Left colon (tissue), 2 donors: ENCODE results near the gene TMCC2. TPM values are rescaled to one million over a fixed set of nuclear protein-coding genes. Genes with fewer than 3 reads are reported as not detected.
"Not testable (repeated sequence)": the region's sequence is repeated elsewhere in the genome, so short reads cannot be mapped to it uniquely, and the experiment has no call there.

Experiments used
- ATAC-seq: fragments of 200-7000 bp; cut with Tn5 transposase; one replicate; pipeline ENCODE4 v1.9.1; 2020; ENCODE audit warnings: mild to moderate bottlenecking, moderate library complexity
- DNase-seq, 2 donors: peaks; one replicate each; pipeline ENCODE4 v3.0.0-alpha.2; 2020
- intact Hi-C, 2 donors: fragments of 100-400 bp; cut with DNase I in 1 of 2; cut with micrococcal nuclease in 1 of 2; formaldehyde crosslinking; loops; one replicate each; pipeline versions ENCODE4 v1.11.2 to v1.14.0; 2022; cut with DNase I, micrococcal nuclease
- total RNA-seq, 2 donors: library from RNA; stranded (reverse); fragmentation: NEBNext Ultra II Directional; extraction: Animal tissue kit (Norgen Biotek cat#: 25700); gene quantifications; one replicate each; pipeline ENCODE4 v1.2.1, GENCODE V29; 2021
- donor health status: DM: no; HTN: no; CAD: no.
- donor health status: DM: yes; HTN: yes; CAD: no.

TMCC2 gene
- total RNA-seq, 2 donors from 2014 or later: 0.27 to 1.2 TPM

GRCh38 chr1:205210756-205211168, 17.0 kb upstream of the TMCC2 start:
- intact Hi-C loops: no loop called here
- DNase-seq (no peak), ATAC-seq (peak; percentile 33)

GRCh38 chr1:205211169-205211838, 16.4 kb upstream of the TMCC2 start, which contains the start of gene DSTYK:
TSS of gene DSTYK (minus strand) at chr1:205211702. CDS start at chr1:205211535, 167 bp downstream.
- ATAC-seq: peak; percentile 92
- intact Hi-C loops: no loop called here
- peak; percentile 91 to 95 for DNase-seq

GRCh38 chr1:205211839-205212536, 15.8 kb upstream of the TMCC2 start:
- intact Hi-C loops: no loop called here
- DNase-seq (no peak), ATAC-seq (no peak)

GRCh38 chr1:205214756-205215155, 13.0 kb upstream of the TMCC2 start:
- no peak for DNase-seq
- no peak for ATAC-seq
- intact Hi-C loops: no loop called here

- no peak for ATAC-seq
- intact Hi-C loops: no loop called here
- DNase-seq: no peak
These were observed 11.2 kb upstream of the TMCC2 start for GRCh38 chr1:205216588-205216987.

- DNase-seq: no peak
- ATAC-seq: no peak
- intact Hi-C loops: no loop called here
These were observed 10.3 kb upstream of the TMCC2 start for GRCh38 chr1:205217418-205217817.

GRCh38 chr1:205220421-205220820, 7.3 kb upstream of the TMCC2 start:
- intact Hi-C loops: no loop called here
- ATAC-seq: no peak
- no peak for DNase-seq

- ATAC-seq: no peak
- intact Hi-C loops: no loop called here
These were observed 3.0 kb upstream of the TMCC2 start for GRCh38 chr1:205224736-205225135.

GRCh38 chr1:205225901-205226765, 1.6 kb upstream of the TMCC2 start:
- intact Hi-C loops: no loop called here
- no peak for ATAC-seq
- DNase-seq: no peak

More at GRCh38 chr1:205224736-205225135, 3.0 kb upstream of the TMCC2 start:
- DNase-seq: no peak

- intact Hi-C loops: no loop called here
- ATAC-seq: no peak
These were observed 720 bp upstream of the TMCC2 start for GRCh38 chr1:205226868-205227583.

GRCh38 chr1:205228093-205228521, 361 bp downstream of the TMCC2 start:
- no peak for DNase-seq
- intact Hi-C loops: no loop called here
- no peak for ATAC-seq

More at GRCh38 chr1:205226868-205227583, 720 bp upstream of the TMCC2 start:
- DNase-seq: no peak

GRCh38 chr1:205229399-205229871, 1.7 kb downstream of the TMCC2 start:
- DNase-seq (peak; percentile 48 to 67), ATAC-seq (peak; percentile 81)
- intact Hi-C loops: no loop called here

GRCh38 chr1:205229916-205230700, 2.4 kb downstream of the TMCC2 start:
- ATAC-seq: no peak
- intact Hi-C loops: no loop called here
- DNase-seq: no peak

GRCh38 chr1:205230982-205231381, 3.2 kb downstream of the TMCC2 start:
- DNase-seq: no peak
- intact Hi-C loops: no loop called here
- ATAC-seq: no peak

GRCh38 chr1:205232127-205232820, 4.5 kb downstream of the TMCC2 start:
- ATAC-seq (no peak), DNase-seq (no peak)
- intact Hi-C loops: no loop called here

- intact Hi-C loops: no loop called here
- no peak for DNase-seq
- no peak for ATAC-seq
These were observed 5.2 kb downstream of the TMCC2 start for GRCh38 chr1:205232945-205233397.

GRCh38 chr1:205233986-205234385, 6.2 kb downstream of the TMCC2 start:
- ATAC-seq, intact Hi-C loops, DNase-seq: not testable (repeated sequence)
